Progenitor cell of endocrine pancreas (in vitro differentiated cells): Measurements from ENCODE around the gene NCKAP5. TPM values are rescaled to one million over a fixed set of nuclear protein-coding genes. Genes with fewer than 3 reads are reported as not detected.

ENCODE experiments used
- DNase-seq: peaks from one replicate; pipeline ENCODE4 v3.0.0; 2021; ENCODE audit warnings: low spot score; ENCODE audit not compliant: unreplicated experiment
- H3K27ac Mint-ChIP-seq: 2 replicates; pipeline ENCODE4 v1.8.0; 2021; ENCODE audit warnings: mild to moderate bottlenecking, moderate library complexity, mixed read lengths
- H3K27me3 Mint-ChIP-seq: 2 replicates; pipeline ENCODE4 v1.8.0; 2021; ENCODE audit warnings: mixed read lengths
- H3K36me3 Mint-ChIP-seq: 2 replicates; pipeline ENCODE4 v1.8.0; 2022; ENCODE audit warnings: mixed read lengths; ENCODE audit not compliant: insufficient read depth
- H3K4me1 Mint-ChIP-seq: 2 replicates; pipeline ENCODE4 v1.8.0; 2021; ENCODE audit warnings: low read depth, mixed read lengths
- H3K4me3 Mint-ChIP-seq: 2 replicates; pipeline ENCODE4 v1.8.0; 2021; ENCODE audit warnings: low read depth, mild to moderate bottlenecking, moderate library complexity, mixed read lengths
- H3K9me3 Mint-ChIP-seq: 2 replicates; pipeline ENCODE4 v1.8.0; 2021; ENCODE audit warnings: low read depth, mixed read lengths
- total RNA-seq: library from RNA; stranded (reverse); gene quantifications from 2 replicates; pipeline ENCODE4 v1.2.1, GENCODE V29; 2021
- TF ChIP-seq, protein P1 (sequence below): fragments of 200-600 bp; sonication (generic); IDR thresholded peaks from one replicate; pipeline ENCODE4 v1.5.0; 2021; ENCODE audit warnings: antibody characterized with exemption, mild to moderate bottlenecking; ENCODE audit not compliant: unreplicated experiment

The NCKAP5 gene
- total RNA-seq, 1 donor from 2014 or later, result 1.7 TPM

DNA sequence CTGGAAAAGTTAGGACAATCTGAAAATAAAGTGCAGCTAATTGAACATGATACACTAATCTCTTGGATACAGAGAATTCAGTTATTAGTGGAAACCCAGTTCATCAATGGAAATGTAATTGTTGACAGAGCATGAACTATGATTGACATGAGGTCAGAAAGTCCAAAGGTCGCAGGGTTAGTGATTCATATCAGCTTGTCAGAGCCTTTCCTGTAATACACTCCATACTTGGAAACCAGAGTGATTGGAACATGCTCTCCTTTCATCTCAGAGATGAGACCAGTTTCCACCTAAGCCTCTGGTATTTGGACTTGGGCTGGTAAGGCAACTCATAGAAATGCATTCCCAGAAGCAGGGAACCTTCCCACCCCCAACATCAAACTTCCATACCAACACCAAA lies 8.5 kb upstream of the NCKAP5 start:
- no peak overlapping the region for H3K27ac Mint-ChIP-seq
- H3K4me1 Mint-ChIP-seq, result peaks cover 1% of the 10 kb centered on the region
- H3K27me3 Mint-ChIP-seq, result no peaks in the 10 kb centered on the region
- TF ChIP-seq, protein P1, sequence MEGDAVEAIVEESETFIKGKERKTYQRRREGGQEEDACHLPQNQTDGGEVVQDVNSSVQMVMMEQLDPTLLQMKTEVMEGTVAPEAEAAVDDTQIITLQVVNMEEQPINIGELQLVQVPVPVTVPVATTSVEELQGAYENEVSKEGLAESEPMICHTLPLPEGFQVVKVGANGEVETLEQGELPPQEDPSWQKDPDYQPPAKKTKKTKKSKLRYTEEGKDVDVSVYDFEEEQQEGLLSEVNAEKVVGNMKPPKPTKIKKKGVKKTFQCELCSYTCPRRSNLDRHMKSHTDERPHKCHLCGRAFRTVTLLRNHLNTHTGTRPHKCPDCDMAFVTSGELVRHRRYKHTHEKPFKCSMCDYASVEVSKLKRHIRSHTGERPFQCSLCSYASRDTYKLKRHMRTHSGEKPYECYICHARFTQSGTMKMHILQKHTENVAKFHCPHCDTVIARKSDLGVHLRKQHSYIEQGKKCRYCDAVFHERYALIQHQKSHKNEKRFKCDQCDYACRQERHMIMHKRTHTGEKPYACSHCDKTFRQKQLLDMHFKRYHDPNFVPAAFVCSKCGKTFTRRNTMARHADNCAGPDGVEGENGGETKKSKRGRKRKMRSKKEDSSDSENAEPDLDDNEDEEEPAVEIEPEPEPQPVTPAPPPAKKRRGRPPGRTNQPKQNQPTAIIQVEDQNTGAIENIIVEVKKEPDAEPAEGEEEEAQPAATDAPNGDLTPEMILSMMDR, result no peak
- DNase-seq, result no peak
- H3K36me3 Mint-ChIP-seq, result no peaks in the 10 kb centered on the region
- H3K9me3 Mint-ChIP-seq, result no peaks in the 10 kb centered on the region
- H3K4me3 Mint-ChIP-seq, result no peak overlapping the region

DNA sequence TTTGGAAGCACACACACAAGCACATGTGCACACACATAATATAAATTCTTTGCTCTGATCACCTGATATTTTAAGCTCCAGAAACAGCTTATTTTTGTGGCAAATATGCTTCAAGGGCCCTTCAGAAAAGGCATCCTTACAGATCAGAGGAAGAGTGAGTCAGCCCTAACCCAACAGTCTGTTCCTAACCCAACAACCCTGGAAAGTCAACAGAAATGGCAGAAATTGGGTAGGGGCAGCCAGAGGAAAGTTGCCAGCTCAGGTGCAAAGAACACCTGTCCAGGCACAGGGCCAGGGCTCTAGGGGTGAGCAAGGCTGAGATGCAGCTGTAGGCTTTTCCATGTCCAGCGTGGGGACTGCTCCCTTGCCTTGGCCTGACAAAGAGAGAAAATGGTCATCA lies 6.4 kb upstream of the NCKAP5 start:
- no peak for DNase-seq
- TF ChIP-seq, protein P1, result no peak
- Mint-ChIP-seq H3K9me3 (no peaks in the 10 kb centered on the region), H3K4me3 (no peak overlapping the region), H3K27ac (no peak overlapping the region), H3K27me3 (peaks cover 7% of the 10 kb centered on the region), H3K4me1 (peaks cover 1% of the 10 kb centered on the region), H3K36me3 (no peaks in the 10 kb centered on the region)

- no peak overlapping the region for H3K4me3 Mint-ChIP-seq
- H3K9me3 Mint-ChIP-seq, result no peaks in the 10 kb centered on the region
- no peak overlapping the region for H3K27ac Mint-ChIP-seq
- DNase-seq, result no peak
- peaks cover 3% of the 10 kb centered on the region for H3K4me1 Mint-ChIP-seq
- H3K36me3 Mint-ChIP-seq, result no peaks in the 10 kb centered on the region
- H3K27me3 Mint-ChIP-seq, result peaks cover 11% of the 10 kb centered on the region
- TF ChIP-seq, protein P1, result no peak
Observed at GRCh38 chr2:133574186-133574585, 5.9 kb upstream of the NCKAP5 start.

DNA sequence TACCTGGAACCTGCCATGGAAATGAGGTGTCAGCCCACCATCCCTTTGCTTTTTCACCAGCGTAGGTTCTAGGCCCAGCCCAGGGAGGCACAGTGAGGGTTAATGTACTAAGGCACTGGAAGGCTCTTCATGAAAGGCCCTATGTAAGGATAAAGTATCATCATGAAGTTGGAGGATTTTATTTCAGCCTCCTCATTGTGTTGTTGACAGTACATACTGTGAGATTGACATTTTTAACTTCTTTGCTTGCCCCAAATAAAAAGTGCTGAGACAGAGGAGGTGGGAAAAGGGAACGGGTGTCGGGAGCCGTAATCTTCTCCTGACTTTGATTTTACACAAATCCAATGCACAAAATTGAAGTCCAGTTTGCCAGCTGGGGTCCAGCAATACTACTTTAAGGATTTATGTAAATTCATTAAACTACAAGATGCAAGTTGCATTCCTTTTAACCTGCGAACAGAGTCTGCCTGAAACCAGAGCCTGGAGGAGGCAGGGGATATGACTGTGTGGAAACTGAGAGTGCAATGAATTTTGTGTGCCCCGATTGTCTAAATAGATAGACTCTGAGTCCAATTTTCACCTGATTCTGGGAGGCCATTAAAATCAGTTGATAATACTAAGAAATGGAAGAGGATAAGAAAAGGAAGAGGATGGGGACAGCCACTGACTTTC lies 5.4 kb upstream of the NCKAP5 start:
- TF ChIP-seq, protein P1, result no peak
- Mint-ChIP-seq H3K4me1 (peaks cover 8% of the 10 kb centered on the region), H3K4me3 (no peak overlapping the region)

GRCh38 chr2:133571249-133571648 lies 3.0 kb upstream of the NCKAP5 start:
- no peak overlapping the region for H3K4me3 Mint-ChIP-seq
- H3K9me3 Mint-ChIP-seq, result no peaks in the 10 kb centered on the region
- no peak for DNase-seq
- H3K4me1 Mint-ChIP-seq, result peaks cover 20% of the 10 kb centered on the region
- H3K36me3 Mint-ChIP-seq, result no peaks in the 10 kb centered on the region
- H3K27ac Mint-ChIP-seq, result no peak overlapping the region
- TF ChIP-seq, protein P1, result no peak
- peaks cover 35% of the 10 kb centered on the region for H3K27me3 Mint-ChIP-seq

More for the DNA sequence above, 5.4 kb upstream of the NCKAP5 start:
- Mint-ChIP-seq H3K27ac (no peak overlapping the region), H3K27me3 (peaks cover 17% of the 10 kb centered on the region), H3K9me3 (no peaks in the 10 kb centered on the region), H3K36me3 (no peaks in the 10 kb centered on the region)
- no peak for DNase-seq
